Cardiac fibroblast (primary cell): Measurements from ENCODE around the gene PXMP4.

Experiments used
- DNase-seq, 2 donors: peaks; one replicate each; pipeline versions ENCODE4 v3.0.0 to v3.0.0-alpha.2; 2010; ENCODE audit warnings: low read depth in 2 of 2
- H3K4me3 ChIP-seq, 2 donors: replicated peaks in 1 of 2; 1 replicate in 1 of 2; 2 replicates in 1 of 2; pipeline ENCODE4 v1.5.1; 2011; ENCODE audit warnings: low read depth in 2 of 2, low read length in 2 of 2, mild to moderate bottlenecking in 2 of 2, moderate library complexity in 1 of 2
- CTCF ChIP-seq: IDR thresholded peaks from one replicate; pipeline ENCODE4 v1.5.1; 2011; ENCODE audit warnings: low read depth, mild to moderate bottlenecking, low read length, inconsistent platforms

The PXMP4 gene

GRCh38 chr20:33733654-33734576, 13.8 kb upstream of the PXMP4 start:
- no peak overlapping the region for H3K4me3 ChIP-seq
- DNase-seq: peak; percentile 84 to 86
- no peak for TF ChIP-seq CTCF

GRCh38 chr20:33732166-33732970, 12.3 kb upstream of the PXMP4 start:
- H3K4me3 ChIP-seq: peak overlapping the region; percentile 59 to 61
- no peak for TF ChIP-seq CTCF
- DNase-seq: no peak

DNA sequence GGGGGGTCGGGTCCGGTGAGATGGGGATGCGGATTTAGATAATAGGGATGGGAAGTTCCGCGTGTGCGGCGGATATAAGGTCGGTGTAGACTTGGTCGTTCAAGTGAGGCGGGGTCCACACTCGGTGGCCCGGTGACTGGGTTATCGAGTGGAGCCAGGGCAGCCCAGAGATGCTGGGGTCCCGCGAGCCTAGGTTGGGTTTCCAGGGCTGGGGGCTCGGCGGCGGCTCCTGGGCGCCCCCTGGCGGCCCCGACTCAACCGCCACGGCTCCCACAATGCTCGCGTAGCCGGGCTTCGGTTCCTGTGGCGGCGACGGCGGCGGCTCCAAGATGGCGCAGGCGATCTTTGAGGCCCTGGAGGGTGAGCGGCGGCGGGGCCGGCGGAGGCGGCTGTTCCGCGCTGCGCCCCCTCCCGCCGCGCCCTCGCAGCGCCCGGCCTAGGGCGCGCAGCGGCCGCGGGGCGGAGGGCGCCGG, 11.6 kb upstream of the PXMP4 start, which contains the start of gene ZNF341:
Gene ZNF341, plus strand, starts transcription at position 304 of the 473 bp plus-strand sequence. Its CDS starts 26 bp downstream, at position 330.
- TF ChIP-seq CTCF: peak; percentile 65
- peak within 1 kb of the TSS; percentile 59 to 61 for H3K4me3 ChIP-seq
- DNase-seq: peak; percentile 84 to 93

DNA sequence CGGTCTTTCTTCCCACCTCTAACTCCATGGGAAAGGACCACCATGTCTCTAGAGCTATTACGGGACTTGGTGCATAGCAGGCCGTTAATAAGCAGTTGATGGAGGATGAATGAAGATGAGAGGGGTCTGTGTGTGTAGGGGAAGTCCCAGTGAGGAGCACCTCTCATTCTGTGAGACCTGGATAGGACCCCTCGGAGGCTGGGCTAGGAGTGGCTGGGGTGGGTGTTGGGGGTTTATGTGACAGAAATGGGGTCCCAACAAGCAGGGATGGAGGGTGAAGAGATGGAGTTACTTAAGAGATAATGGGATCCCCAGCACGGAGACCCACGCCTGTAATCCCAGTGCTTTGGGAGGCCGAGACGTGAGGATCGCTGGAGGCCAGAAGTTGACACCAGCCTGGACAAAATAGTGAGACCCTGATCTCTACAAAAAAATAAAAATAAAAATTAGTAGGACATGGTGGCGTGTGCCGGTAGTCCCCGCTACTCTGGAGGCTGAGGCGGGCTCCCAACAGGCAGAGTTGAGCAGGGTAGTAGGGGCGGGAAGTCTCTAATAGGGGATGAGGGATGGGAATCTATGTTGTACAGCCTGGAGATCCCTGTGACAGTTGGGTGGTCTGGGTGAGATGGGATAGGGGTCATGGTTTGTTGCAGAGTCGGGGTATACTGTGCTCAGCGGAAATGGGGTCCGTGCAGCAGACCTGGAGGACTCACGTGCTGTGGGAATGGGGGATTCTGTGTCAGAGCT, 11.0 kb upstream of the PXMP4 start:
- peak overlapping the region; percentile 49 to 60 for H3K4me3 ChIP-seq
- no peak for TF ChIP-seq CTCF
- no peak for DNase-seq

DNA sequence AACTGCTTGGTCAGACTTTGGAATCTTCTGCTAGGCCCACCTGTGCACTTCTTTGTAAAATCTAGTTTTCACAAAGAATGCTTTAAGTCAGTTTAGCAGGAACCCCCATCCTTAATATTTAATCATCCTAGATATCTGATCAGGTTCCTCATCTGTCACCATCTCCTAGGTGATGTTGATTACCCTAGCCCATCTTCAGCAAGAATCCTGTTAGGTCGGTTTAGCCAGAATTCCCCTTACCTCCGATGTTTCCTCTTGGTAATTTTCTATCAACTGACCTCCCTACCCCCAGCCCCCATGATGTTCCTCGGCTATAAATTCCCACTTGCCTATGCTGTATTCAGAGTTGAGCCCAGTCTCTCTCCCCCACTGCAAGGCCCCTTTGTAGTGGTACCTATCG, 9.0 kb upstream of the PXMP4 start:
- no peak for DNase-seq
- TF ChIP-seq CTCF: no peak
- H3K4me3 ChIP-seq: no peak overlapping the region

DNA sequence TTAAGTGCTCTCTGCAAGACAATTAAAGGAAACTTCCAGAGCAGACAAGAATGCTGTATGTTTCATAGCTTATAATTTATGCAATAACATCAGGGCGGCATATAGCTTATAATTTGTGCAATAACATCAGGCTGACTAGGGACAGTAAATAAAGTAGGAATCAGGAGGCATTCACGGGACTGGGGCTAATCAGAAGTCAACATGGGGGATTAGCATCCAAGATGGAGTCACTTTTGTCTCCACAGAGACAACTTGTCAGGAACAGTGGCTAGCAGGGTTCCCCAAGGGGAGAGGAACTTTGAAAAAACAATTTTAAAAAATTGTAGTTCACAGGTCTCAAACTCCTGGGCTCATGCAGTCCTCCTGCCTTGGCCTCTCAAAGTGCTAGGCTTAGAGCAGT, 8.4 kb upstream of the PXMP4 start:
- no peak for DNase-seq
- no peak for TF ChIP-seq CTCF
- H3K4me3 ChIP-seq: no peak overlapping the region
